SK-N-SH treated with all-trans-retinoic acid at 6 μM for 48 hours (cell line): ENCODE measurements around the gene TMEM116.

Experiments
- PATZ1 ChIP-seq: fragments of 250-450 bp; sonication (Bioruptor Pico); IDR thresholded peaks from 2 replicates; pipeline ENCODE4 v1.8.0; 2020; ENCODE audit warnings: mild to moderate bottlenecking, moderate library complexity, borderline replicate concordance
- SNAI2 ChIP-seq: fragments of 250-450 bp; sonication (Bioruptor Pico); IDR thresholded peaks from 2 replicates; pipeline ENCODE4 v1.5.0; 2020; ENCODE audit warnings: mild to moderate bottlenecking, moderate library complexity
- TOX ChIP-seq: fragments of 250-450 bp; sonication (Bioruptor Pico); IDR thresholded peaks from 2 replicates; pipeline ENCODE4 v1.8.0; 2021; ENCODE audit warnings: mild to moderate bottlenecking, moderate library complexity, borderline replicate concordance
- TSHZ2 ChIP-seq: fragments of 250-450 bp; sonication (Bioruptor Pico); IDR thresholded peaks from 2 replicates; pipeline ENCODE4 v1.5.0; 2020; ENCODE audit warnings: mild to moderate bottlenecking, moderate library complexity

- TF ChIP-seq TSHZ2: no peak
- no peak for TF ChIP-seq TOX (CRISPR knock-in tag)
- TF ChIP-seq PATZ1: no peak
- TF ChIP-seq SNAI2 (CRISPR knock-in tag): no peak
Observed at GRCh38 chr12:111954969-111955368, 58.0 kb downstream of the TMEM116 start.
